ENCODE results near the gene PAAF1. TPM values are rescaled to one million over a fixed set of nuclear protein-coding genes. Genes with fewer than 3 reads are reported as not detected.

Gene PAAF1
- total and polyA plus RNA-seq, 2 of the 13 experiments (the other 11 are each of a cell fraction or from before 2014, with no cell fraction given), result 13.5 to 28.8 TPM

- Histone ChIP-seq H4K20me1 (ENCODE audit: insufficient read depth, low read length) (no peaks in the 10 kb centered on the region; the same call in 1 of the 2 replicates), H3K27ac (ENCODE audit: extremely low read length, insufficient read depth, low read length) (peak overlapping the region; percentile 98), H3K27me3 (ENCODE audit: control insufficient read depth in 1 of 2, insufficient read depth in 2 of 2, low read length in 2 of 2) (no peaks in the 10 kb centered on the region; a peak in 1 of 5 replicates), H3K4me3 (replicated peaks in 1 of 3; ENCODE audit: insufficient read depth in 1 of 3, low read depth in 2 of 3, low read length in 3 of 3) (peak overlapping the region; percentile 70 to 88 (median 82)), H3K4me1 (ENCODE audit: insufficient read depth, low read length) (peaks cover 53% of the 10 kb centered on the region), H3K36me3 (replicated peaks in 1 of 2; ENCODE audit: control insufficient read depth in 1 of 2, insufficient read depth in 2 of 2, low read length in 2 of 2) (peaks cover 6 to 32% of the 10 kb centered on the region in 2 experiments), H3K4me2 (ENCODE audit: low read depth, low read length) (peak overlapping the region; percentile 99), H2AFZ (ENCODE audit: low read length) (no peak overlapping the region), H3K9ac (ENCODE audit: insufficient read depth, low read depth, low read length) (peak overlapping the region; percentile 94), H3K79me2 (ENCODE audit: insufficient read depth, low read length) (peaks cover 39% of the 10 kb centered on the region), H3K9me3 (ENCODE audit: low read length) (no peaks in the 10 kb centered on the region)
- BruUV-seq (replicated peaks), result TSS peak; percentile 81
- DNase-seq (ENCODE audit: low spot score) (no peak), ATAC-seq (no peak), FAIRE-seq (no peak)
- WGBS (ENCODE audit: low lambda C conversion rate), result 7% methylated on average over 8 of the region's 8 CpGs
- CTCF ChIA-PET (ENCODE audit: low intra/inter-chr PET ratio, low total read pairs), result no interaction called here
- POLR2A ChIA-PET, result interaction anchor here (0.7 to 2.2 kb wide), 2 partner anchors 10 to 96 kb away, joined by 4 to 10 read pairs; no protein-coding TSS in a partner anchor
- intact Hi-C loops (cut with micrococcal nuclease; ENCODE audit: unreplicated experiment) (loop anchor here (2.0 kb wide), 2 partner anchors 87 to 115 kb away; partner anchors contain the start of gene RAB6A), in situ Hi-C loops (cut with HindIII; ENCODE audit: extremely low pct_ligation_motif_present, low pct_unique_long_range_greater_than_20kb) (no loop called here)
- TF ChIP-seq TEAD3 (CRISPR knock-in tag; optimal IDR thresholded peaks at IDR 0.05; ENCODE audit: borderline replicate concordance) (peak; percentile 63), ZNF556 (CRISPR knock-in tag; IDR thresholded peaks at IDR 0.05; ENCODE audit: borderline replicate concordance) (no peak), ZBTB3 (CRISPR knock-in tag; IDR thresholded peaks at IDR 0.05; ENCODE audit: borderline replicate concordance, low read depth) (0 out of 2 replicates have a peak, but pooled peaks have one; percentile 13), NBN (conservative IDR thresholded peaks at IDR 0.05) (no peak), CHD4 (IDR thresholded peaks at IDR 0.05; ENCODE audit: borderline replicate concordance, low read length) (no peak), ZNF770 (CRISPR knock-in tag; IDR thresholded peaks at IDR 0.05) (peak; percentile 83), ARNT (IDR thresholded peaks at IDR 0.05) (no peak)
- TF ChIP-seq, protein P1, sequence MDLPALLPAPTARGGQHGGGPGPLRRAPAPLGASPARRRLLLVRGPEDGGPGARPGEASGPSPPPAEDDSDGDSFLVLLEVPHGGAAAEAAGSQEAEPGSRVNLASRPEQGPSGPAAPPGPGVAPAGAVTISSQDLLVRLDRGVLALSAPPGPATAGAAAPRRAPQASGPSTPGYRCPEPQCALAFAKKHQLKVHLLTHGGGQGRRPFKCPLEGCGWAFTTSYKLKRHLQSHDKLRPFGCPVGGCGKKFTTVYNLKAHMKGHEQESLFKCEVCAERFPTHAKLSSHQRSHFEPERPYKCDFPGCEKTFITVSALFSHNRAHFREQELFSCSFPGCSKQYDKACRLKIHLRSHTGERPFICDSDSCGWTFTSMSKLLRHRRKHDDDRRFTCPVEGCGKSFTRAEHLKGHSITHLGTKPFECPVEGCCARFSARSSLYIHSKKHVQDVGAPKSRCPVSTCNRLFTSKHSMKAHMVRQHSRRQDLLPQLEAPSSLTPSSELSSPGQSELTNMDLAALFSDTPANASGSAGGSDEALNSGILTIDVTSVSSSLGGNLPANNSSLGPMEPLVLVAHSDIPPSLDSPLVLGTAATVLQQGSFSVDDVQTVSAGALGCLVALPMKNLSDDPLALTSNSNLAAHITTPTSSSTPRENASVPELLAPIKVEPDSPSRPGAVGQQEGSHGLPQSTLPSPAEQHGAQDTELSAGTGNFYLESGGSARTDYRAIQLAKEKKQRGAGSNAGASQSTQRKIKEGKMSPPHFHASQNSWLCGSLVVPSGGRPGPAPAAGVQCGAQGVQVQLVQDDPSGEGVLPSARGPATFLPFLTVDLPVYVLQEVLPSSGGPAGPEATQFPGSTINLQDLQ (CRISPR knock-in tag; IDR thresholded peaks at IDR 0.05), result 0 out of 2 replicates have a peak, but pooled peaks have one; percentile 28
Observed at GRCh38 chr11:73875840-73876239, 959 bp upstream of the PAAF1 start.
